IPS DF 19.7 (cell line): ENCODE results near the gene GABRR3.
"Not testable (repeated sequence)": the region's sequence is repeated elsewhere in the genome, so short reads cannot be mapped to it uniquely, and the experiment has no call there.

Source experiments
- DNase-seq: peaks from one replicate; pipeline ENCODE4 v3.0.0-alpha.2; 2013; ENCODE audit warnings: low read depth, low spot score

GABRR3 gene

GRCh38 chr3:98021830-98022560 lies 13.1 kb downstream of the GABRR3 start:
- no peak for DNase-seq

GRCh38 chr3:98020412-98020811 lies 14.7 kb downstream of the GABRR3 start:
- no peak for DNase-seq

GRCh38 chr3:98018301-98018700 lies 16.8 kb downstream of the GABRR3 start:
- no peak for DNase-seq

GRCh38 chr3:98014268-98014585 lies 20.9 kb downstream of the GABRR3 start:
- no peak for DNase-seq

- no peak for DNase-seq
Measured at GRCh38 chr3:98013411-98014267, 21.5 kb downstream of the GABRR3 start.

- no peak for DNase-seq
Measured at GRCh38 chr3:98012979-98013378, 22.1 kb downstream of the GABRR3 start.

GRCh38 chr3:98010883-98011449 lies 24.1 kb downstream of the GABRR3 start:
- DNase-seq = not testable (repeated sequence)

GRCh38 chr3:98010194-98010882 lies 24.8 kb downstream of the GABRR3 start:
- no peak for DNase-seq

GRCh38 chr3:98008855-98009254 lies 26.3 kb downstream of the GABRR3 start:
- DNase-seq = no peak

- no peak for DNase-seq
Measured at GRCh38 chr3:98005438-98005837, 29.7 kb downstream of the GABRR3 start.

- no peak for DNase-seq
Measured at GRCh38 chr3:98004721-98005120, 30.4 kb downstream of the GABRR3 start.

GRCh38 chr3:98003306-98003969 lies 31.7 kb downstream of the GABRR3 start:
- DNase-seq = no peak

GRCh38 chr3:98002717-98003116 lies 32.4 kb downstream of the GABRR3 start:
- DNase-seq = no peak

GRCh38 chr3:97999994-98000393 lies 35.1 kb downstream of the GABRR3 start:
- DNase-seq = no peak

GRCh38 chr3:97999103-97999502 lies 36.0 kb downstream of the GABRR3 start:
- no peak for DNase-seq

- no peak for DNase-seq
Measured at GRCh38 chr3:97996988-97997387, 38.1 kb downstream of the GABRR3 start.

GRCh38 chr3:97994328-97994945 lies 40.7 kb downstream of the GABRR3 start:
- no peak for DNase-seq

- DNase-seq = no peak
Measured at GRCh38 chr3:97993526-97993925, 41.6 kb downstream of the GABRR3 start.

- no peak for DNase-seq
Measured at GRCh38 chr3:97992547-97993173, 42.5 kb downstream of the GABRR3 start.

GRCh38 chr3:97991293-97991682 lies 43.8 kb downstream of the GABRR3 start:
- no peak for DNase-seq
